ENCODE results near the gene KY. TPM values are rescaled to one million over a fixed set of nuclear protein-coding genes. Genes with fewer than 3 reads are reported as not detected.

KY gene
- total and polyA plus RNA-seq, 2 of the 8 experiments (the other 6 are each of a cell fraction or from before 2014, with no cell fraction given): not detected

- no peak overlapping the region for H3K56ac ChIP-seq (replicated peaks; ENCODE audit: insufficient read length, low read depth, low read length)
- POLR2A ChIA-PET (ENCODE audit: partially characterized antibody): no interaction called here
- CTCF ChIA-PET (ENCODE audit: partially characterized antibody): interaction anchor here (1.2 to 3.7 kb wide), 4 partner anchors 11 to 94 kb away, joined by 3 to 18 read pairs (median 6); no protein-coding TSS in a partner anchor
- H3K23me2 ChIP-seq (ENCODE audit: low read depth, low read length): no peaks in the 10 kb centered on the region
- TF ChIP-seq BCL11A (IDR thresholded peaks at IDR 0.05; ENCODE audit: low read depth in 2 of 2, low read length in 2 of 2) (no peak), YY1 (IDR thresholded peaks at IDR 0.05; ENCODE audit: low read depth, low read length) (no peak), CTCF (IDR thresholded peaks at IDR 0.05; ENCODE audit: control extremely low read depth in 1 of 3, insufficient read depth in 1 of 3, low read depth in 1 of 3, low read length in 3 of 3) (no peak), EGR1 (IDR thresholded peaks at IDR 0.05; ENCODE audit: borderline replicate concordance, low read depth, low read length) (no peak), E2F6 (IDR thresholded peaks at IDR 0.05) (no peak)
- no peak overlapping the region for H3K4ac ChIP-seq (replicated peaks; ENCODE audit: insufficient read length, low read depth, low read length)
- H3K27me3 ChIP-seq (replicated peaks in 1 of 4; ENCODE audit: control insufficient read depth in 3 of 4, extremely low read depth in 1 of 4, insufficient read depth in 3 of 4, low read length in 3 of 4): peaks cover 30 to 57% (median 41%) of the 10 kb centered on the region in 4 experiments; a peak in 6 of 7 replicates
- DNase-seq (ENCODE audit: low read depth in 1 of 2, low spot score in 2 of 2) (no peak), FAIRE-seq (peak; percentile 66)
- H2AFZ ChIP-seq (ENCODE audit: low read length): no peak overlapping the region
- no peak overlapping the region for H2BK15ac ChIP-seq (ENCODE audit: low read length)
- no peak overlapping the region for H2BK120ac ChIP-seq (replicated peaks; ENCODE audit: low read depth, low read length)
- no peak overlapping the region for H3K14ac ChIP-seq (ENCODE audit: insufficient read length)
- H3K79me2 ChIP-seq (ENCODE audit: control insufficient read depth in 1 of 2, insufficient read depth in 2 of 2, low read length in 2 of 2): no peaks in the 10 kb centered on the region
- no peaks in the 10 kb centered on the region for H3K36me3 ChIP-seq (ENCODE audit: control insufficient read depth in 2 of 4, insufficient read depth in 4 of 4, low read length in 3 of 4)
- no peak overlapping the region for H2BK20ac ChIP-seq (ENCODE audit: low read length)
- H3K23ac ChIP-seq (ENCODE audit: insufficient read length): no peak overlapping the region
- H3K4me2 ChIP-seq (ENCODE audit: insufficient read depth in 1 of 2, low read depth in 2 of 2, low read length in 2 of 2): no peak overlapping the region
- no peaks in the 10 kb centered on the region for H3K9me3 ChIP-seq (ENCODE audit: insufficient read depth in 2 of 2, low read depth in 1 of 2, low read length in 1 of 2)
- no peak overlapping the region for H4K91ac ChIP-seq (replicated peaks; ENCODE audit: insufficient read length, low read length)
- H3K18ac ChIP-seq (ENCODE audit: extremely low read depth, low read length): no peak overlapping the region
- no peak overlapping the region for H3K4me3 ChIP-seq (ENCODE audit: extremely low read depth in 1 of 4, insufficient read depth in 2 of 4, low read depth in 3 of 4, low read length in 4 of 4)
- H3K27ac ChIP-seq (ENCODE audit: low read depth, low read length): no peak overlapping the region
- no peak overlapping the region for H2BK12ac ChIP-seq (ENCODE audit: low read depth, low read length)
- H2BK5ac ChIP-seq (ENCODE audit: low read depth, low read length): no peak overlapping the region
- H3K9ac ChIP-seq (replicated peaks in 1 of 4; ENCODE audit: extremely low read depth in 1 of 4, low read depth in 3 of 4, low read length in 3 of 4): no peak overlapping the region; a peak in 1 of 7 replicates
- H3K79me1 ChIP-seq (ENCODE audit: low read depth, low read length): no peaks in the 10 kb centered on the region
- H4K5ac ChIP-seq (ENCODE audit: insufficient read length, low read depth, low read length): no peak overlapping the region
- H3K4me1 ChIP-seq (replicated peaks in 1 of 4; ENCODE audit: control insufficient read depth in 3 of 4, insufficient read depth in 4 of 4, low read length in 3 of 4): peaks cover 0 to 5% (median under 1%) of the 10 kb centered on the region in 4 experiments; a peak in 1 of 7 replicates
- H4K20me1 ChIP-seq (replicated peaks in 1 of 2; ENCODE audit: control insufficient read depth in 1 of 2, insufficient read depth in 2 of 2, low read length in 2 of 2): peaks cover 0 to 3% of the 10 kb centered on the region in 2 experiments
- H4K8ac ChIP-seq (ENCODE audit: extremely low read depth, insufficient read depth, low read length): no peak overlapping the region; the same call in 1 of the 2 replicates
- H2AK5ac ChIP-seq (ENCODE audit: low read depth, low read length): peak overlapping the region; percentile 28; the same call in 1 of the 2 replicates
Observed at GRCh38 chr3:134694466-134694865, 43.6 kb upstream of the KY start.

All from H1 (cell line).